K562 (cell line): Measurements from ENCODE around the gene LMAN2L. TPM values are rescaled to one million over a fixed set of nuclear protein-coding genes. Genes with fewer than 3 reads are reported as not detected.

Experiments used
- ATAC-seq: fragments of 200-7000 bp; cut with Tn5 transposase; 3 replicates; pipeline ENCODE4 v1.9.1; 2020; ENCODE audit warnings: moderate library complexity
- BruUV-seq: library from RNA; stranded (reverse); fragments of 400-500 nt; replicated peaks from 2 replicates; lab custom pipeline; 2021; lab: Mats Ljungman, UMichigan
- CTCF ChIA-PET: fragments of 300-600 bp; formaldehyde crosslinking; extraction: SDS; loops from one replicate; lab custom pipeline; 2021; ENCODE audit warnings: low intra/inter-chr PET ratio; lab: Yijun Ruan, JAX
- POLR2A ChIA-PET: fragments of 300-600, 350-650 bp; sonication (Branson Sonifier 250); formaldehyde crosslinking; extraction: SDS; loops from one replicate; lab custom pipeline; 2021; ENCODE audit warnings: antibody characterized with exemption, inconsistent platforms; lab: Yijun Ruan, JAX
- DNase-seq, 4 experiments: peaks; one replicate each; pipeline versions ENCODE4 v3.0.0 to v3.0.0-alpha.2; 2011 to 2018; ENCODE audit warnings: low spot score in 3 of 4, mixed read lengths in 3 of 4; ENCODE audit errors: extremely low read depth in 1 of 4
- FAIRE-seq: peaks from 2 replicates; lab custom pipeline; 2011; peaks lifted over from hg19 to GRCh38; lab: Jason Lieb, UNC
- H2AFZ ChIP-seq: 2 replicates; pipeline ENCODE4 v1.6.0; 2011; ENCODE audit warnings: low read depth, low read length, control low read depth, inconsistent platforms
- H3K27ac ChIP-seq: fragments of 200-600 bp; 3 replicates; pipeline ENCODE4 v1.8.0; 2011; ENCODE audit warnings: low read depth, mild to moderate bottlenecking, control low read depth, inconsistent platforms, low read length, moderate library complexity, mixed read lengths; ENCODE audit errors: extremely low read depth
- H3K27me3 ChIP-seq, 2 experiments: fragments of 300-600 bp in 1 of 2; 2 replicates in 1 of 2; 3 replicates in 1 of 2; pipeline versions ENCODE4 v1.6.0 to v1.8.0; 2011; ENCODE audit warnings: inconsistent platforms in 2 of 2, low read length in 2 of 2, mild to moderate bottlenecking in 1 of 2, mixed read lengths in 1 of 2, moderate library complexity in 1 of 2; ENCODE audit not compliant: control insufficient read depth in 2 of 2, insufficient read depth in 2 of 2
- H3K36me3 ChIP-seq: fragments of 300-600 bp; 3 replicates; pipeline ENCODE4 v1.8.0; 2011; ENCODE audit warnings: mild to moderate bottlenecking, low read length, inconsistent platforms; ENCODE audit not compliant: control insufficient read depth, insufficient read depth
- H3K4me1 ChIP-seq, 2 experiments: fragments of 200-600 bp in 1 of 2; replicated peaks in 1 of 2; 2 replicates in 1 of 2; 3 replicates in 1 of 2; pipeline versions ENCODE4 v1.5.1 to v1.8.0; 2011; ENCODE audit warnings: inconsistent platforms in 2 of 2, low read length in 2 of 2, mild to moderate bottlenecking in 1 of 2, mixed read lengths in 1 of 2, moderate library complexity in 1 of 2; ENCODE audit not compliant: control insufficient read depth in 2 of 2, insufficient read depth in 2 of 2
- H3K4me2 ChIP-seq: 2 replicates; pipeline ENCODE4 v1.6.1; 2011; ENCODE audit warnings: low read length, control low read depth, inconsistent platforms, mixed read lengths; ENCODE audit not compliant: insufficient read depth
- H3K4me3 ChIP-seq: fragments of 200-600 bp; sonication (generic), shearing (Covaris generic); 2 replicates; pipeline ENCODE4 v1.5.1; 2016; ENCODE audit warnings: control low read depth, inconsistent platforms
- H3K79me2 ChIP-seq: fragments of 200-600 bp; 3 replicates; pipeline ENCODE4 v1.8.0; 2011; ENCODE audit warnings: low read length, inconsistent platforms; ENCODE audit not compliant: control insufficient read depth, insufficient read depth
- H3K9ac ChIP-seq, 2 experiments: 2 replicates each; pipeline versions ENCODE4 v1.6.0 to v1.6.1; 2011; ENCODE audit warnings: low read depth in 2 of 2, low read length in 2 of 2, control low read depth in 1 of 2, inconsistent platforms in 1 of 2, mild to moderate bottlenecking in 1 of 2, mixed read lengths in 1 of 2; ENCODE audit not compliant: insufficient read depth in 1 of 2
- H3K9me1 ChIP-seq: one replicate; pipeline ENCODE4 v1.6.0; 2011; ENCODE audit warnings: inconsistent platforms, mild to moderate bottlenecking, low read length, moderate library complexity; ENCODE audit not compliant: control insufficient read depth, insufficient read depth
- H3K9me3 ChIP-seq: replicated peaks from 2 replicates; pipeline ENCODE4 v1.5.1; 2011; ENCODE audit warnings: low read depth, low read length, inconsistent platforms; ENCODE audit not compliant: control insufficient read depth, insufficient read depth
- H4K20me1 ChIP-seq: replicated peaks from 2 replicates; pipeline ENCODE4 v1.6.1; 2011; ENCODE audit warnings: low read length, inconsistent platforms, mixed read lengths; ENCODE audit not compliant: control insufficient read depth, insufficient read depth
- BHLHE40 ChIP-seq: IDR thresholded peaks from 2 replicates; pipeline ENCODE4 v1.6.1; 2011; ENCODE audit warnings: low read length, improper control_type of control experiment
- BRD4 ChIP-seq: fragments of 200-600 bp; sonication (generic); IDR thresholded peaks from 2 replicates; pipeline ENCODE4 v1.6.1; 2017; ENCODE audit warnings: inconsistent platforms
- CBX1 ChIP-seq: sonication (generic); IDR thresholded peaks from 2 replicates; pipeline ENCODE4 v1.6.1; 2016; ENCODE audit warnings: antibody characterized with exemption, low read depth, mild to moderate bottlenecking
- KDM2B ChIP-seq: fragments of 250-450 bp; sonication (Bioruptor Pico); IDR thresholded peaks from 2 replicates; pipeline ENCODE4 v1.8.0; 2021; ENCODE audit warnings: mild to moderate bottlenecking, moderate library complexity
- MEF2A ChIP-seq: IDR thresholded peaks from 2 replicates; pipeline ENCODE4 v1.6.1; 2011; ENCODE audit warnings: low read depth, mild to moderate bottlenecking, low read length, moderate library complexity; ENCODE audit not compliant: control insufficient read depth
- NONO ChIP-seq, 2 experiments: fragments of 200-400 bp in 1 of 2; fragments of 450-650 bp in 1 of 2; formaldehyde crosslinking in 1 of 2; IDR thresholded peaks; 2 replicates each; pipeline ENCODE4 v1.6.1; 2017; ENCODE audit warnings: low read depth in 2 of 2, mild to moderate bottlenecking in 2 of 2, moderate library complexity in 2 of 2, low read length in 1 of 2
- PHTF2 ChIP-seq: fragments of 250-450 bp; sonication (Bioruptor Pico); IDR thresholded peaks from 2 replicates; pipeline ENCODE4 v1.5.0; 2021; ENCODE audit warnings: mild to moderate bottlenecking
- PYGO2 ChIP-seq: fragments of 450-650 bp; IDR thresholded peaks from 2 replicates; pipeline ENCODE4 v1.6.1; 2016; ENCODE audit warnings: mild to moderate bottlenecking, missing genetic modification characterization, moderate library complexity, missing compliant biosample characterization
- SMAD2 ChIP-seq: fragments of 150-350 bp; IDR thresholded peaks from 2 replicates; pipeline ENCODE4 v1.6.1; 2014; ENCODE audit warnings: low read depth, mild to moderate bottlenecking, low read length
- ZNF23 ChIP-seq: fragments of 250-450 bp; sonication (Bioruptor Pico); IDR thresholded peaks from 2 replicates; pipeline ENCODE4 v1.4.0; 2020; ENCODE audit warnings: mild to moderate bottlenecking
- ZNF253 ChIP-seq: fragments of 250-450 bp; sonication (Bioruptor Pico); conservative IDR thresholded peaks from 2 replicates; pipeline ENCODE4 v1.6.1; 2021; ENCODE audit warnings: mild to moderate bottlenecking
- ZNF316 ChIP-seq: fragments of 450-650 bp; IDR thresholded peaks from 2 replicates; pipeline ENCODE4 v1.6.1; 2016
- ZNF431 ChIP-seq: sonication (generic); formaldehyde crosslinking; IDR thresholded peaks from 2 replicates; pipeline ENCODE4 v1.8.0; 2022; ENCODE audit warnings: mild to moderate bottlenecking, missing genetic modification reagents
- WGBS: fragments of 100-300 bp; shearing (Covaris generic); methylation state at CpG from one replicate; pipeline ENCODE4 v1.1.6; 2016; ENCODE audit warnings: low coverage, mixed read lengths; ENCODE audit not compliant: insufficient coverage; ENCODE audit errors: missing lambda C conversion rate; 5-methylcytosine and 5-hydroxymethylcytosine counted together
- in situ Hi-C: fragments of 300-500 bp; cut with MboI; formaldehyde crosslinking; loops from 4 replicates; pipeline ENCODE4 v1.15.0; 2018; ENCODE audit warnings: inconsistent platforms, mixed read lengths
- intact Hi-C: fragments of 100-400 bp; cut with micrococcal nuclease; formaldehyde crosslinking; loops from 2 replicates; pipeline ENCODE4 v1.14.2; 2022
- polyA plus RNA-seq, 8 experiments: library from polyadenylated mRNA; depleted of rRNA in 4 of 8; stranded (reverse) in 5 of 8; unstranded in 3 of 8; fragments of >200 nt; fragmentation: Nextera tagmentation in 2 of 8; fragmentation: Illumina TruSeq in 1 of 8; extraction: Ambion mirVana in 2 of 8; extraction: Trizol in 1 of 8; gene quantifications; 2 replicates each; pipeline versions ENCODE4 v1.2.1 to v1.2.3, GENCODE V29; 2011 to 2014; ENCODE audit warnings: inconsistent platforms in 1 of 8, missing spikeins in 1 of 8
- total RNA-seq, 7 experiments: library from RNA; depleted of rRNA in 6 of 7; stranded (reverse); fragments of >200 nt in 6 of 7; fragmentation: Illumina TruSeq in 2 of 7; extraction: Trizol in 2 of 7; gene quantifications; 2 replicates each; pipeline versions ENCODE4 v1.2.1 to v1.2.3, GENCODE V29; 2011 to 2021; ENCODE audit warnings: low replicate concordance in 1 of 7
- TF ChIP-seq, protein P1 (sequence below): fragments of 450-650 bp; formaldehyde crosslinking; IDR thresholded peaks from 2 replicates; pipeline ENCODE4 v1.4.0; 2020; ENCODE audit warnings: mild to moderate bottlenecking, moderate library complexity

Gene LMAN2L
- total and polyA plus RNA-seq, 9 of the 15 experiments (the other 6 are each of a cell fraction or from before 2014, with no cell fraction given) = 7.2 to 37.7 (median 12.5) TPM

DNA sequence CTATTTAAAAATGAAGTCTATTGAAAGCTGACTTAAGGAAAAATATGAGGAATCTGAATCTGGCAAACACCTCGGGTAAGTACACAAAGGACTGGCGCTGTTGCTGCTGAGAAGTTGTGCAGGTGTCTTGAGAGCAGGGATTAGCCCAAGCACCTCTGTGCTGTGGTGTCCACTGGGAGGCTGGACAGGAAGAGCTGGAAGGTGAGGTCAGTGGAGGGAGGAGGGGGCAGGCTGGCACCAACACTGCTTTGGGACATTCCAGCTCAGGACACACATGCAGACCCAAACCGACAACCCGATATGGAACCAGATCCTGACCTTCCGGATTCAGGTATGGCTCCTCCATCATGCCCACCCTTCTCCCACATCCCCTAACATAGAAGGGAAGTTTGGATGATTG is 76.7 kb downstream of the LMAN2L start:
- no peaks in the 10 kb centered on the region for H3K79me2 ChIP-seq
- H3K4me2 ChIP-seq = no peak overlapping the region
- no peak for ATAC-seq
- H3K4me3 ChIP-seq = no peak overlapping the region
- DNase-seq = no peak
- CTCF ChIA-PET = no interaction called here
- no peaks in the 10 kb centered on the region for H3K9me1 ChIP-seq
- BruUV-seq = no TSS peak
- intact Hi-C loops (no loop called here), in situ Hi-C loops (no loop called here)
- H3K9ac ChIP-seq = peak overlapping the region in 1 of 2 experiments; percentile 28; a peak in 1 of 4 replicates
- H4K20me1 ChIP-seq = no peaks in the 10 kb centered on the region
- POLR2A ChIA-PET = interaction anchor here (0.6 to 0.8 kb wide), 3 partner anchors 9 to 414 kb away, joined by 3 to 4 read pairs (median 3); no protein-coding TSS in a partner anchor
- H3K9me3 ChIP-seq = peaks cover 4% of the 10 kb centered on the region; the same call in 1 of the 2 replicates
- no peaks in the 10 kb centered on the region; a peak in 1 of 5 replicates for H3K4me1 ChIP-seq
- H2AFZ ChIP-seq = no peak overlapping the region
- no peaks in the 10 kb centered on the region for H3K36me3 ChIP-seq
- 15% methylated on average over 5 of the region's 5 CpGs for WGBS
- H3K27ac ChIP-seq = no peak overlapping the region
- no peak for TF ChIP-seq NONO (IDR thresholded peaks at IDR 0.05; ENCODE audit: low read depth in 2 of 2, low read length in 1 of 2)
- TF ChIP-seq ZNF316 = no peak
- no peak for FAIRE-seq
- H3K27me3 ChIP-seq = peaks cover 5 to 21% of the 10 kb centered on the region in 2 experiments; a peak in 4 of 5 replicates

DNA sequence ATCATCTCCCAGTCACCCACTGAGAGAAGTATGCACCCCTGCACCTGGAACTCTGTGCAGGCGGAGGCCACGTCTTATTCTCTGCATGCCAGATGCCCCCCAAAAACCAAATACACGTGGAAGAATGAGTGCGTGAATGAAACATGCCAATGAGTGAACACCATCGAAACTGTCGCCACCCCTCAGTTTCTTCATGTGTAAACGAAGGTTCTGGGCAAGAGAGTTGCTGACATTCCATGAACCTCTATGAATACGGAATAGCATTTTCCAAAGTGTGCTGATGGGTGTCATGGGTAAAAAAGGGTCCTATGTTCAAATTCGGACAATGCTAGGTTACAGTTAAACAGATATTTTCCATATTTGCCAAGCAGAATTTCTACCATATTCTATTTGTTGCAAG is 77.5 kb downstream of the LMAN2L start:
- DNase-seq = no peak
- Histone ChIP-seq H3K79me2 (no peaks in the 10 kb centered on the region), H2AFZ (no peak overlapping the region), H3K9me1 (no peaks in the 10 kb centered on the region), H3K4me1 (no peaks in the 10 kb centered on the region; a peak in 1 of 5 replicates), H3K27me3 (peaks cover 5 to 26% of the 10 kb centered on the region in 2 experiments; a peak in 4 of 5 replicates), H3K4me2 (no peak overlapping the region), H3K9me3 (peaks cover 4% of the 10 kb centered on the region; the same call in 1 of the 2 replicates)
- POLR2A ChIA-PET = interaction anchor here (0.8 kb wide), 1 partner anchor 10 kb away, joined by 4 read pairs; no protein-coding TSS in a partner anchor
- intact Hi-C loops = no loop called here
- ATAC-seq = no peak
- CTCF ChIA-PET = no interaction called here
- TF ChIP-seq, protein P1, sequence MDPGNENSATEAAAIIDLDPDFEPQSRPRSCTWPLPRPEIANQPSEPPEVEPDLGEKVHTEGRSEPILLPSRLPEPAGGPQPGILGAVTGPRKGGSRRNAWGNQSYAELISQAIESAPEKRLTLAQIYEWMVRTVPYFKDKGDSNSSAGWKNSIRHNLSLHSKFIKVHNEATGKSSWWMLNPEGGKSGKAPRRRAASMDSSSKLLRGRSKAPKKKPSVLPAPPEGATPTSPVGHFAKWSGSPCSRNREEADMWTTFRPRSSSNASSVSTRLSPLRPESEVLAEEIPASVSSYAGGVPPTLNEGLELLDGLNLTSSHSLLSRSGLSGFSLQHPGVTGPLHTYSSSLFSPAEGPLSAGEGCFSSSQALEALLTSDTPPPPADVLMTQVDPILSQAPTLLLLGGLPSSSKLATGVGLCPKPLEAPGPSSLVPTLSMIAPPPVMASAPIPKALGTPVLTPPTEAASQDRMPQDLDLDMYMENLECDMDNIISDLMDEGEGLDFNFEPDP (CRISPR knock-in tag) = no peak
- TF ChIP-seq KDM2B = no peak
- no peak for TF ChIP-seq BHLHE40
- no peak for TF ChIP-seq BRD4
- TF ChIP-seq PHTF2 (CRISPR knock-in tag) = no peak
- TF ChIP-seq ZNF253 (CRISPR knock-in tag) = no peak
- no peak for TF ChIP-seq MEF2A
- no peak for TF ChIP-seq ZNF23 (CRISPR knock-in tag)
- no peak for TF ChIP-seq PYGO2 (tag)
- TF ChIP-seq ZNF431 = no peak
- TF ChIP-seq CBX1 = no peak
- TF ChIP-seq SMAD2 = no peak
- TF ChIP-seq, all 486 proteins: peak for 0
- Histone ChIP-seq H3K27ac (no peak overlapping the region), H3K36me3 (no peaks in the 10 kb centered on the region), H3K4me3 (no peak overlapping the region), H3K9ac (no peak overlapping the region), H4K20me1 (no peaks in the 10 kb centered on the region)
- no peak for FAIRE-seq
- in situ Hi-C loops = no loop called here
- WGBS = 27% methylated on average over 9 of the region's 9 CpGs
- BruUV-seq = no TSS peak
